ENCODE results near the gene ATP5F1B. TPM values are rescaled to one million over a fixed set of nuclear protein-coding genes. Genes with fewer than 3 reads are reported as not detected.

The ATP5F1B gene
- 838 to 914 TPM (median 893 TPM) in 5 replicates for total RNA-seq (2022; extraction: Qiagen RNA extraction)

GRCh38 chr12:56645717-56646446, at the start of gene ATP5F1B:
TSS of gene ATP5F1B (minus strand) at chr12:56645984. CDS start at chr12:56645963, 21 bp downstream.

GRCh38 chr12:56688129-56688845, 42.5 kb upstream of the ATP5F1B start, which contains the start of gene PTGES3:
TSS of gene PTGES3 (minus strand) at chr12:56688284. CDS start at chr12:56687999, 285 bp downstream.

GRCh38 chr12:56630180-56630632, 15.6 kb downstream of the ATP5F1B start, which contains the start of gene BAZ2A:
TSS of gene BAZ2A (minus strand) at chr12:56630326. CDS start at chr12:56617530, 12,796 bp downstream.

Other genes starting within 250 kb of the ATP5F1B start
- gene TIMELESS, start 196.6 kb downstream of the ATP5F1B start, total RNA-seq (2022; extraction: Qiagen RNA extraction): 31.5 to 36.5 TPM (median 34.9 TPM) in 5 replicates
- gene MIP, start 191.3 kb downstream of the ATP5F1B start, total RNA-seq (2022; extraction: Qiagen RNA extraction): 0.07 to 0.09 TPM in 2 of 5 replicates, not detected in the others
- 1.8 to 1.9 TPM (median 1.9 TPM) in 5 replicates for gene SPRYD4, start 177.4 kb downstream of the ATP5F1B start, total RNA-seq (2022; extraction: Qiagen RNA extraction)
- gene GLS2, start 157.8 kb downstream of the ATP5F1B start, total RNA-seq (2022; extraction: Qiagen RNA extraction): 0.15 to 0.62 TPM (median 0.20 TPM) in 5 replicates
- 7.1 to 12.7 TPM (median 9.1 TPM) in 5 replicates for gene RBMS2, start 124.2 kb downstream of the ATP5F1B start, total RNA-seq (2022; extraction: Qiagen RNA extraction)
- gene BAZ2A, start 15.7 kb downstream of the ATP5F1B start, total RNA-seq (2022; extraction: Qiagen RNA extraction): 28.9 to 40.4 TPM (median 35.6 TPM) in 5 replicates
- 340 to 396 TPM (median 363 TPM) in 5 replicates for gene PTGES3, start 42.3 kb upstream of the ATP5F1B start, total RNA-seq (2022; extraction: Qiagen RNA extraction)
- 1,458 to 1,777 TPM (median 1,493 TPM) in 5 replicates for gene NACA, start 79.3 kb upstream of the ATP5F1B start, total RNA-seq (2022; extraction: Qiagen RNA extraction)
- gene PRIM1, start 106.3 kb upstream of the ATP5F1B start, total RNA-seq (2022; extraction: Qiagen RNA extraction): 22.5 to 29.6 TPM (median 23.8 TPM) in 5 replicates
- 0.93 to 1.6 TPM (median 1.3 TPM) in 5 replicates for gene HSD17B6, start 117.3 kb upstream of the ATP5F1B start, total RNA-seq (2022; extraction: Qiagen RNA extraction)